T47D (cell line): ENCODE measurements around the gene MBOAT2.

Source experiments
- DNase-seq, 2 experiments: peaks; one replicate each; pipeline versions ENCODE4 v3.0.0 to v3.0.0-alpha.2; 2011 to 2012; ENCODE audit warnings: low read depth in 1 of 2, low spot score in 1 of 2
- JUND ChIP-seq: IDR thresholded peaks from 2 replicates; pipeline ENCODE4 v1.6.1; 2012; ENCODE audit warnings: low read depth
- in situ Hi-C: cut with HindIII; loops from 2 replicates; pipeline ENCODE4 v1.10.0; 2016; ENCODE audit warnings: low sequenced_read_pairs, low pct_unique_long_range_greater_than_20kb

MBOAT2 gene

GRCh38 chr2:8839189-8839965 is 164.1 kb downstream of the MBOAT2 start:
- no peak for DNase-seq
- in situ Hi-C loops: no loop called here
- TF ChIP-seq JUND: no peak

- no peak for TF ChIP-seq JUND
- no peak for DNase-seq
- in situ Hi-C loops: no loop called here
These were observed 165.7 kb downstream of the MBOAT2 start for GRCh38 chr2:8837795-8838140.

GRCh38 chr2:8836971-8837794 is 166.3 kb downstream of the MBOAT2 start, which contains the start of gene KIDINS220:
Gene KIDINS220, minus strand, starts transcription at chr2:8837613. Its CDS starts 10,520 bp downstream, at chr2:8827093.
- TF ChIP-seq JUND: no peak
- DNase-seq: peak; percentile 80 to 85
- in situ Hi-C loops: no loop called here

- TF ChIP-seq JUND: no peak
- in situ Hi-C loops: no loop called here
- no peak for DNase-seq
These were observed 168.2 kb downstream of the MBOAT2 start for GRCh38 chr2:8835279-8835678.

GRCh38 chr2:8833853-8834252 is 169.6 kb downstream of the MBOAT2 start:
- no peak for TF ChIP-seq JUND
- in situ Hi-C loops: no loop called here
- DNase-seq: no peak

- in situ Hi-C loops: no loop called here
- TF ChIP-seq JUND: no peak
- no peak for DNase-seq
These were observed 172.0 kb downstream of the MBOAT2 start for GRCh38 chr2:8831516-8831915.

- TF ChIP-seq JUND: no peak
- in situ Hi-C loops: no loop called here
- DNase-seq: no peak
These were observed 175.8 kb downstream of the MBOAT2 start for GRCh38 chr2:8827729-8828128.

GRCh38 chr2:8822218-8822617 is 181.3 kb downstream of the MBOAT2 start:
- in situ Hi-C loops: no loop called here
- TF ChIP-seq JUND: no peak
- no peak for DNase-seq

- no peak for TF ChIP-seq JUND
- in situ Hi-C loops: no loop called here
- DNase-seq: no peak
These were observed 181.9 kb downstream of the MBOAT2 start for GRCh38 chr2:8821276-8822217.

GRCh38 chr2:8819948-8820347 is 183.5 kb downstream of the MBOAT2 start:
- no peak for DNase-seq
- in situ Hi-C loops: no loop called here

GRCh38 chr2:8819194-8819593 is 184.3 kb downstream of the MBOAT2 start:
- in situ Hi-C loops: no loop called here
- no peak for DNase-seq
- no peak for TF ChIP-seq JUND

More at GRCh38 chr2:8819948-8820347, 183.5 kb downstream of the MBOAT2 start:
- no peak for TF ChIP-seq JUND

- in situ Hi-C loops: no loop called here
- no peak for TF ChIP-seq JUND
- DNase-seq: no peak
These were observed 186.3 kb downstream of the MBOAT2 start for GRCh38 chr2:8817221-8817620.
